GM21576 (cell line): ENCODE measurements around the gene HEATR5B.
"Not testable (repeated sequence)": the region's sequence is repeated elsewhere in the genome, so short reads cannot be mapped to it uniquely, and the experiment has no call there.

Experiments
- ATAC-seq: cut with Tn5 transposase; IDR thresholded peaks from one replicate; pipeline ENCODE4 v1.9.1; 2021; ENCODE audit warnings: mild to moderate bottlenecking, moderate library complexity; ENCODE audit not compliant: unreplicated experiment

Gene HEATR5B

GRCh38 chr2:36988008-36988407, 96.2 kb downstream of the HEATR5B start:
- ATAC-seq, result no peak

DNA sequence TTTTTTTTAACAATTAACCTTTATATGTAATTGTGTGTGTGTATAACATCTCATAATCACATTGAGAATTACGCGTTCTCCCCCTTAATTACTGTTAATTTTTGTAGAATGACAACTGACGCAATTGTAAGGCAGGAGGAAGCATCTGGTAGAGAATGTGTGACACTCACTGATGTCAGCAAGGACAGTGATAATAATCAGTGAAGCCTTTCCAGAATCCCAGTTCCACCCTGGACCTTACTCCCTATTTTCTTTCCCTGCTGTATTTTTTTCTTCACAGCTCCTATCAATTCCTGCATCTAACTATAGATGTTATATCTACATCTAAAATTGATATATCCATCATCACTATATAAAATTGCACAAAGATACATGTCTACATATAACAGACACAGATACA, 101.7 kb downstream of the HEATR5B start:
- no peak for ATAC-seq

- ATAC-seq, result no peak
Measured at GRCh38 chr2:36981911-36982310, 102.3 kb downstream of the HEATR5B start.

- ATAC-seq, result not testable (repeated sequence)
Measured at GRCh38 chr2:36979007-36979406, 105.2 kb downstream of the HEATR5B start.

DNA sequence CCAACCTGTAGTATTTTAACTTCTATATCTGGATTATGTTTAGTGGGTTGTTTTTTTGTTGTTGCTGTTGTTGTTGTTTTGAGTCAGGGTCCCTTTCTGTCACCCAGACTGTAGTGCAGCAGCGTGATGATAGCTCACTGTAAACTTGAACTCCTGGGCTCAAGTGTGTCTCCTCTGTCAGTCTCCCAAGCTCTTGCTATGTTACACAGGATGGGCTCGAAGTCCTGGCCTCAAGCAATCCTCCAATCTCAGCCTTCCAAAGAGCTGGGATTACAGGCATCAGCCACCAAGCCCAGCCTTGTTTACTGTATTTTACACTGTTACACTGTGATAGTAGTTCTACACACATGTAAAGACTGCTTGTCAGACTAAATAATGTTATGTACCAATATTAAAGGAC, 108.1 kb downstream of the HEATR5B start:
- ATAC-seq, result no peak

GRCh38 chr2:36975306-36975705, 108.9 kb downstream of the HEATR5B start:
- ATAC-seq, result no peak

- ATAC-seq, result no peak
Measured at GRCh38 chr2:36973320-36973719, 110.9 kb downstream of the HEATR5B start.

DNA sequence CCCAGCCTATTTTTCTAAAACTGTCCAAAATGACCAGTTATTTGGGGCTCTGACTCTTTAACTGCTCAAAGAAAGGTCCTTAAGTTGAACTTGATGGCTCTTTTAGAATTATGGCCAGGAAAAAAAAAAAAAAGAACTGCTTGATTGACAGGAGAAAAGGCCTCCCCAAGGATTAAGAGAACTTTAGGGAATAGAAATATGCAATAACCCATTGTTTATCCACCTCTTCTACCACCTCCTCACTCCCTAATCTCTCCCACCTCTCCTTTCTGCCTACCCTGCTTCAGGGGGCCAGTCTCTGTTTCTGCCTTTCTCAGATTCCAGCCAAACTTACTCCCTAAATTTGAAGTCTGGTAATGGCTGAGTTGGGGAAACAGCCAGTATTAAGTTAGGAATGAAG, 112.2 kb downstream of the HEATR5B start:
- no peak for ATAC-seq

DNA sequence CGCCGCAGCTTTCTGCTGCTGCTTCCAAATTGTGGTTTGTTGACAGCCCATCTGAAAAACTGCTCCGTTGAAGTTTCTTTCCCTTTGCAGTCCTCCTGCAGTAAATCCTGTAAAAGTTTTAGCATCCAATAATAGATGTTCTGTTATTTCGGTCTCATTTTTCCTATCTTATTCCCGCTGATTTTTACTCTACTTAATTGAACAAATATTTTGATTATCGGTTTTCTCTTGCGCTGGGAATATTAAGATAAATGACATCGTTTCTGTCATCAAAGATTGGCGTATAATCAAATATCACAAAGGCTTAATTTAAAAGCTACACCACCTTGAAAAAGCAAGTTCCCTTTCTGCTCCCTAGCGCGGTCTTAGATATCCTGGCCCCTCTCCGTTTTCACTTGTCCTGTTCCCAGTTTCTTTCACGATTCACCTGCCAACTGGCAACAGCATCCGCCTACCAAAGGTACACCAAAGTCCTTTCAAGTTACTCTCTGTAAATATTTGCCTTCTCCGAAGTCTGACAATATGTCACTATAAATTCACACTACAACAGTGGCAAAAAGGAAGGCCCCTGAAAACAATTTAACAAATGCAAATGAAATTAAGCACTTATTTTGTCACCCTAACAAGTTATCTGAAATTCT, 116.8 kb downstream of the HEATR5B start:
- no peak for ATAC-seq

DNA sequence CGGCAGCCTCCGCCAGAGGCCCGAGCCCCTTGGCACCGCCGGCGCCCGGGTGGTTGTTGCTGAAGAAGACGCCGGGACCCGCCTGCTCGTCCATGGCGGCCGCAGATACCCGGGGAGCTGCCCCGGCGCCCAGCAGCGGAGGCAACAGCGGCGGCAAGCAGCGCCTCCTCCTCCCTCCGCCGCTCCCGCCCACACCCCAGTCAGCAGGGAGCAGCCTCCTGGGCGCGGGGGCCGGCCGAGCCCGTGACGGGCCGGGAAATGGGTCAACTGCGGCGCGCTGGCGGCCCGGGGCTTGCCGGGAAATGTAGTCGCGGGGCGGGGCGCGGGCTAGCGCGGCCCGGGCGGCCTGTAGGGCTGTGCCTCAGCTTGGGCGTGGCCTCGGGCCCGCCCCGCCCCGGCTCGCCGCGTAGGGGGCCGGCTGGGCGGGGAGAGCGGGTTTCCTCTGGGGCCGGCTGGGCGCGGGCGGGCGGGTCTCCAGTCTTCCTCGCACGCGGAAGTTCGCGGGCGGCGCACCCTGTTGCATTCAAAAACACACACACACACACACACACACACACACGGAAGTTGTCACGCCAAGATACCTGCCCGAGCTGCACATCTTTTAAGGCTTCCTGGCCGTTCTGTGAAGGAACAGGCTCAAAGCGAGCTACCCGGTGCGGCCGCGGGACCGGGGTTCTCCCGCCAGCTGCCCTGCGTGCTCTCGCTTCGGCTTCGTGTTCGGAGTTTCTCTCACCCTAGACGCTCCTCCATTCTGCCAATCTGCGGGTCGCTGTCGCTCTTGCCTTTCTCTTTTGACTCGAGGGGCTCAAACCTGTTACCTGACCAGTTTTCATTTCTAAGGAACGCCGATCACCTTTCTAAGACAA, 117.6 kb downstream of the HEATR5B start, which contains the start of gene STRN:
Gene STRN, minus strand, starts transcription at position 167 of the 866 bp plus-strand sequence. Its CDS starts 73 bp downstream, at position 94.
- peak; percentile 97 for ATAC-seq

DNA sequence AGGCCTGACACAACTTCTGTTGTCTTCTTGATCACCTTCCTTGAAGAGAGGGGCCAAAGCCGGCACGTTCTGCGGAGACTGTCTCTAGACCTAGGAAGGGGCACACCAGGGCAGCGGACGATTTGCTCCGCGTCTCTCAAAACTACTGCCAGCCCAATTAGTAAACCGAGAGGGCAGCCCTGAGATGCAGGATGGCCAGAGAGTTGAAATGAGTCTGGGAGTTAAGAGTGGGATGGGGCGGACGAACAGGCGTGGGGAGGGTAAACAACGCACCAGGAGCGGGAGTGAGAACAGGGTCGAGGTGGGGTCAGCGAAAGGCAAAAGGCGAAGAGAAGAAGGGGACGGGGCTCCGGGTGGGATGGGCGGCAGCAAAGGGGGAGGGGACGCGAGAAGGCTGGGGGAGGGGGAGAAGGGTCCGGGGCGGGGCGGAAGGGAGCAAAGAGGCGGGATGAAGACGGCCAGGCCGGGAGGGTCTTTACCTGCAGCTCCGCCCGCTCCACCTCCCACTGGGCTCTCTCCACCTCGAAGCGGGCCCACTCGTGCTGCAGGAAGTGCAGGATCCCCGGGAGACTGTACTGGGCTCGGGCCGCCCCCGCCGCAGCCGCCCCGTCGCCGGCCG, 118.3 kb downstream of the HEATR5B start:
- ATAC-seq, result peak; percentile 23

DNA sequence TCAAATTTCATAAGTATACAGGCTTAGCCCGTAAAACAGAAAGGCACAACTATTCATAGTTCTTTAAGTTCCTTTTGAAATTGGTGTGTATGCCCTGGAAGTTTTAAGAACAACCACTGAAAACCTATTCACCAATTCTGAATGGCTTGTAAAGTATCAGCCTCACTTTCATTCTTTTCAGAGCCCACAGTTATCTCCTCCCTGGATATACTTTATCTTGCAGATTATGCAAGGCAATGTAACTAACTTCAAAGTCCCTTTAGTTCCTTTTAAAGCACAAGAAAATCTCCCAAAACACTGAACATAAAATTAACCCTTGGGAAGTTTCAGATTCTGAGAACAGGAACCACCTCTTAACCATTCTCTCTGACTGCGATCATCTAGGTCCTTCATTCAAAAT, 119.0 kb downstream of the HEATR5B start:
- no peak for ATAC-seq

DNA sequence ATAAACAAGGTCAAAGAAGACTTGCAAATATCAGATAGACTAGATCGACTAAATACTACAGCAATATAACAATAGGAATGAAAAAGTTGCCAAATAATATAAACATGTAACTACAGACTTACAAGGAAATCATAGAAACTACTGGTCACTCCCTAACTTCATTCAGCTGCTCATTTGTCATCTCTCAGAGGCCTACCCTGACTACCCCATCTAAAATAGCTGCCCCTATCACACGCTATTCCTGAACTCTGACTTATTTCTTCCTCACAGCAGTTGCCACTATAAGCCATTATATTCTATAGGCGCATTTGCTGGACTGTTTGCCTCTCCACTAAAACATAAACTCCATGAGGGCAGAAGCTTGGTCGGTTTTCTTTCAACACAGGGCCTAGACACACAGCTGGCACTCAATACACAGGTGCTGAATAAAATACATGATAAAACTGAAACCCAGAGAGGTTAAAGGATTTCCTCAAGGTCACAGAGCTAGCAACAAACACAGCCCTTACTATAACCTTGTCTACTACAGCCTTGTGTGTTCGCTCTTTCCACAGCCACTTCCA, 119.6 kb downstream of the HEATR5B start:
- ATAC-seq, result no peak

DNA sequence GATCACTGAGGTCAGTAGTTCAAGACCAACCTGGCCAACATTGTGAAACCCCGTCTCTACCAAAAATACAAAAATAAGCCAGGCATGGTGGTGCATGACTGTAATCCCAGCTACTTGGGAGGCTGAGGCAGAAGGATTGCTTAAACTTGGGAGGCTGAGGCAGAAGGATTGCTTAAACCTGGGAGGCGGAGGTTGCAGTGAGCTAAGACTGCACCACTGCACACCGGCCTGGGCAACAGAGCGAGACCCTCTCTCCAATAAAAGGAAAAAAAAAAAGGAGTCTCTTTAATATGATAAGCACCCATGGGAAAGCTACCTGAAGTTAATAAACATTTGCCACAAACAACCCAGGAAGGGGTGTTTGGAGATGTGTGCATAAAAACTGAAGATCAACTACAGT, 120.4 kb downstream of the HEATR5B start:
- ATAC-seq, result no peak

- ATAC-seq, result no peak
Measured at GRCh38 chr2:36963106-36963505, 121.1 kb downstream of the HEATR5B start.

GRCh38 chr2:36960773-36961172, 123.4 kb downstream of the HEATR5B start:
- no peak for ATAC-seq

GRCh38 chr2:36960005-36960675, 124.0 kb downstream of the HEATR5B start:
- ATAC-seq, result no peak

DNA sequence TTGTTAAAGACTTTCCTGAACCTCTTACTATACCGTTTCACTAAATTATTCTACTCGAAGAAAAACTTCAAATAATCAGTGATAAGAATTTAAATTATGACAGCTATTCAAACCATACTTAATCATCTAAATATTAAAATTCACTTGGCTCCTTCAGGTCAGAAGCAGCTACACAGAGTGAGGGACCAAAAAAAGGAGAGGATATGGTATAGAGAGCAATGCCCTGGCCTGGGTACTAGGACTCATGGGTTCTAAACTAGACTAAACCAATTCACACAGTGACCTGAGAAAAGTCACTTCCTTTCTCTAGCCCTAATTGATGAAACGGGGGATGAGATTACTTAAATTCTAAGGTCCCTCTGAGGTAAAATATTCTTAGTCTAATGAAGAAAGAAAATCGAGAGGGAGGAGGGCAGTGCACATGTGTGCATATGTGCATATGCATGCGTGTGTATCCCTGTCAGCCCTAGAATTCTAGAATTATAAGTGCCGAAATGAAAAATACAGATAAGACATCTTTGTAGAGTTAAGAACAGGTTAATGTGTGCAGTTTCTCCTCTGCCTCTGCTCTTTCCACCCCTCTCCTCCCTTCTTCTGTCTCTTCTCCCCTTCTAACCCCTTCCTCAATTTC, 129.1 kb downstream of the HEATR5B start:
- ATAC-seq, result no peak

- no peak for ATAC-seq
Measured at GRCh38 chr2:36952748-36953197, 131.4 kb downstream of the HEATR5B start.

DNA sequence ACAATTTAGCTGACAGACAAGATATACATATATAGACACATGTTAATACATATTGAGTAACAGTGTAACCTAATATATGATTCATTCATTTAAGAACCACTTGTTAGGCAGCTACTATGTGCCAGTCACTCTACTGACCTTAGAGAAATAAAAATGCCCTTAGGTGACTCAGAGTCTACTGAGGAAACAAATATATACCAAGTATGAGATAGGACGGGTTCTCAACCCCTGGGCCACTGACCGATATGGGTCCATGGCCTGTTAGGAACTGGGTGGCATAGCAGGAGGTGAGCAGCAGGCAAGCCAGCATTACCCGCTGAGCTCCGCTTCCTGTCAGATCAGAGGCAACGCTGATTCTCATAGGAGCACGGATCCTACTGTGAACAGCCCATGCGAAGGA, 132.6 kb downstream of the HEATR5B start:
- ATAC-seq, result no peak
